HG02981 (cell line): ENCODE data around the gene TMEM273.
A peak's percentile ranks its signal among the peaks of the same experiment; 100 is the strongest.

ENCODE experiments used
- ATAC-seq: cut with Tn5 transposase; IDR thresholded peaks from one replicate; pipeline ENCODE4 v1.9.1; 2021; ENCODE audit warnings: mild to moderate bottlenecking, moderate library complexity; ENCODE audit not compliant: unreplicated experiment

Gene TMEM273, protein sequence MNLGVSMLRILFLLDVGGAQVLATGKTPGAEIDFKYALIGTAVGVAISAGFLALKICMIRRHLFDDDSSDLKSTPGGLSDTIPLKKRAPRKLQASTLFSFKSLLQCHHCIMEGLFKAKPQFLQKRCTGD

DNA sequence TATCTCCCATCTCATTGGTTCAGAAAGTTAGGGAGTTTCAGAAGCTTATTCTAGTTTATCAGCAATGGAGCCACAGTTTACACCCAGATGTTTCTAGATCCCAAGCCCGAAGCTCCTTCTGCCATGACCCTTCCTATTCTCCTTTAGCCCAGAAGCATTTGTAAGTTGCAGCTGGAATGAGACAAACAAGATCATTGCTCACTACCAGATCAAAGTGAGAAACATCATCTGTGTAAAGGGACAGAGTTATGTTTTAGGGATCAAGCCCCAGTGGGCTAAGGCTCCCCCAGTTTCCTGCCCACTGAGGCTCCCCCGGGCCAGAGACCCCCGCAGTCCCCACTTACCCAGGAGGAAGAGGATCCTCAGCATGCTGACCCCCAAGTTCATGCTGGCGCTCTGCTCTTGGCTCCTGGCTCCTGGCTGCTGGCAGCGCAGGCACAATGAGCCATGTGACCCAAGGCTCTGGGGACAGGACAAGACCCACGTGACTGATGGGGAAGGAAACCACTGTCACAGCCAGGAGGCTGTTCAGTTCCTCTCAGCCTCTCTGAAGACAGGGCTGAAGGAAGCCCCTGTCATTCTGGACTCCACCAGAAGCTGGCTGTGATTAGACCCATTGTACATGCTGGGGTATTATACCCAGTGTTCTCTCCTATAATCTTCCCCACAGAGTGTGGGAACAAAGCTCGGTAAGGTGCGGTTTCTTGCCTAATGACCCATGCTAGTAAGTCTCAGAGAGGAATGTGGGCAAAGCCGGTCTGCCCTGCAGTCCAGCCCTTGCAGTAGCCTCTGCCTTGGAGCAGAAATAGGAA is at the start of gene TMEM273:
Gene TMEM273 (minus strand): TSS at position 442 of the 812 bp plus-strand sequence. CDS start 55 bp downstream, at position 387.
- ATAC-seq = peak; percentile 74

DNA sequence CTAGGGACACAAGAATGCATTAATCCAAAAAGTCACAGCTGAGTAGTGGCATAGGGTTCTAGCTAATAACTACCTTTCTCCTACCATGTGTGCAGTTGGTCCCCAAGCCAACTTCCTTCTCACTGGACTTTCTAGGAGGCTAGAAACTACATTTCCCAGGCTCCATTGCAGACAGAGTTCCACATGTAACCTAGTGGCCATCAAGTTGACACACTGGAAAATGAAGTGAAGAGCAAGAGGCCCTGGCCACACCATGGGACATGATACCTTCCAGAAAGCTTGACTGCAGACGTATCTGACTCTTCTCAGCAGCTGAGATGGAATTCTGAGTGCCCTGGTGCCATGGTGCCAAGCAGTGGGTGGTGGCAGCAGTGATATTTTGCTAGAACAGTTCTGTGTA is 49.8 kb upstream of the TMEM273 start:
- ATAC-seq = no peak

GRCh38 chr10:49235392-49235791 is 47.2 kb upstream of the TMEM273 start:
- no peak for ATAC-seq

DNA sequence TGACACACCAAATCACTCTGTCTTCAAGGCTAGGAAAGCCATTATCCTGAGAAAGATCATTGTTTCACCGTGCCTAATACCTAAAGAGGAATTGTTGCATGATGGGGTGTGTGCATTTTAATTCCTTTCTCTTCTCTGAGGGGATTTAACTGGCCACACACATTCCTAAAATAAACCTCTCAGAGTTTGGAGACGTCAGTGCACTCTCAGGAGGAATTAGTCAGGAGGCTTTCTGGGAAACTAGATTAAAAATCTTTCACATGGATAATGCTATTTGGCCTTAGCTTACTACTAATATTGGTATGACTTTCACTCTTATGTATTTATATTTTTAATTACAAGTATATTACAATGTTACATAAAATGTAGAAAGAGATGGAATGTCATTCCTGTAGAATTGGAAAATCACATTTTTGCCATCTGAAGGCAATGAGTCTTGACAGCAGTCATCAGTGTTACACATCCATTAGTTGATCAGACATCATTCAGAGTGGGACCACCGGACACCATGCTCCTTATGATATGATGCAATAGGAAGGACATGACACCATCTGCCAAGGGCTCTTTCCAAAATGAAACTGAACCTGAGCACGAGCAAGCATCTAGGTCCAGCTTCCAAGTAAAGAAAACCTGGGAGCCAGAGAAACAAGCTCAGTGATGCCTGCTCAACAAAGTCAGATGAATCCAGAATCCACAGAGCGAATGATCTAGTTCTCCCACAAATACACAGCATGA is 43.1 kb upstream of the TMEM273 start:
- no peak for ATAC-seq

GRCh38 chr10:49230004-49230403 is 41.8 kb upstream of the TMEM273 start:
- ATAC-seq = no peak

- no peak for ATAC-seq
Observed at GRCh38 chr10:49228677-49229076, 40.5 kb upstream of the TMEM273 start.

DNA sequence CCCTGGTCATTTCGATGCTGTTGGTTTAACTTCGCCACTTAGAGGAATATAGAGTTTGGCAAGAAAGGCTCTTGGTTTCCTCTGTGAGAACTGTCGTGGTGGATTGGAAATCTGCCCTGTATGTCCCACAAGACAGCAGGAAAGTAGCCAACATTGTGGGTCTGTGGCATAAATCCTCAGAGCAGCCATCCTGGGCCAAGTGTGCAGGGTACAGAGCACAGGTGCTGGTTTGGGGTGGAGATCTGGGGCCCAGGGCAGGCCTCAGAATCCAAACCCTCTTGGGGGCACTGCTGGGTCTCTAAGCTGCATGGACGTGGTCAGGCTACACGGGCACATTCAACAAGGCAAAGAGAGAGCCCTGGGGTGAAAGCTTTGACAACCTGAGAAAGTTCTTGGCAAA is 39.2 kb upstream of the TMEM273 start:
- no peak for ATAC-seq

- ATAC-seq = no peak
Observed at GRCh38 chr10:49226594-49226993, 38.4 kb upstream of the TMEM273 start.

- no peak for ATAC-seq
Observed at GRCh38 chr10:49225218-49225876, 37.2 kb upstream of the TMEM273 start.

- ATAC-seq = no peak
Observed at GRCh38 chr10:49223205-49223604, 35.0 kb upstream of the TMEM273 start.

DNA sequence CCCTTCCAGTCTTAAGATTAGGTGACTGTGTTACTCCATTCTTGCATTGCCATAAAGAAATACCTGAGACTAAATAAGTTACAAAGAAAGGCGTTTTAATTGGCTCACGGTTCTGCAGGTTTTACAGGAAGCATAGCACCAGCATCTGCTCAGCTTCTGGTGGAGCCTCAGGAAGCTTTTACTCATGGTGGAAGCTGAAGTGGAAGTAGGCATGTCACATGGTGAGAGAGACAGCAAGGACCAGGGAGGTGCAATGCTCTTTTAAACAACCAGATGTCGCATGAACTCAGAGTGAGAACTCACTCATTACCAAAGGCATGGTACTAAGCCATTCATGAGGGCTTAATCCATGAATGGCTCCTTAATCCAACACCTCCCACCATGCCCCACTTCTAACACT is 34.0 kb upstream of the TMEM273 start:
- no peak for ATAC-seq

DNA sequence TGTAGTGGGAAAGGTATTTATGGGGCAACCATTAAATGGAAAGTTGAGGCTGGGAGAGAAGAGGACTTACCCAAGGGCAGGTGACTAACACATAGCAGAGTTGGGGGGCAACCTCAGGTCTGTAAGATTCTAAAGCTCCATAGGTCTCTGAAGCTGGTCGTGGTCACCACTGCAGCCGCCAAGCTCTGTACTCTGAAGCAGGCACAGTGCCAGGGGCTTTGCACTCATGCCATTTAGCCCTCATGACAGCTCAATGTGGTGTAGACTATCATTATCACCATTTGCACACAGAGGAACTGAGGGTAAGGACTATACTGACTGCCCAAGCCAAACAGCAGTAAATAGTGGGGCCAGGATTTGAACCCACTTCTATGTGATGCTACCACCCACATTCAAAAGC is 32.5 kb upstream of the TMEM273 start:
- ATAC-seq = no peak

- no peak for ATAC-seq
Observed at GRCh38 chr10:49220031-49220430, 31.8 kb upstream of the TMEM273 start.

GRCh38 chr10:49219248-49219647 is 31.1 kb upstream of the TMEM273 start:
- ATAC-seq = no peak

DNA sequence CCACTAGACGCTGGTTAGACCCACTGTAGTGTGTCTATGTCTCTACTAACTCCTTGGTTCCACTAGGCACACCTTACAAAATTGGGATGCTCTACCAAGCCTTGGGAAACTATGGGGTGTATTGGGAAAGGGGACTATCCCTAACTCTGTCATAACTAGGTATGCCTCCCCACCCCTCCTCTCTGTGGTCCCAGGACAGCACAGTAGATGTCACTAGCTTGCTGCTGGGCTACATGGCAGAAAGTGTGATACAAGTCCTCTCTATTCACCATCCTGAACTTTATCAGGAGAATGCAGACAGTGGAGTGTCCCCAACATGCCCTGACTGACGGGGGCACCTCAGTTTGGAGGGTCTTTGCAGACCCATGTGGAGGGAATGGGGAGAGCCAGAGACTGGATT is 30.3 kb upstream of the TMEM273 start:
- no peak for ATAC-seq

- no peak for ATAC-seq
Observed at GRCh38 chr10:49217645-49218044, 29.5 kb upstream of the TMEM273 start.

DNA sequence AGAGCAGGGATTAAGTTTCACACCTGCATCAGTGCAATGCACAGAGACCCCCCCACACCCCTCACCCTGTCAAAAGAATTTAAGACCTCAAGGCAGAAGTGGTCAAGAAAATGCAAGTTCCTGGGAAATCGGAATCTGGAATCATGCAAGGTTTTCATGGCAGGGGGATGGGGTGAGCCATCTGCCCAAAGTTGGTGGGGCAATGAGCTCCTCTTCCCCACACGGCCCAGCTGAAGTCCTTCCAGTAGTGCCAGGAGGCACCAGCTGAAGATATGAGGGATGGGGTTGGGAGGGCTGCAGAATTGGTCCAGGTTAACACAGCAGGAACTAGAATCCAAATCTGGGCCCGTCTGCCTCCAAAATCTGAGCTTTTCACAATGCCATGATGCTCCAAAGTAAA is 25.0 kb upstream of the TMEM273 start:
- ATAC-seq = no peak

- ATAC-seq = no peak
Observed at GRCh38 chr10:49212783-49213182, 24.6 kb upstream of the TMEM273 start.

- ATAC-seq = no peak
Observed at GRCh38 chr10:49212076-49212475, 23.9 kb upstream of the TMEM273 start.

DNA sequence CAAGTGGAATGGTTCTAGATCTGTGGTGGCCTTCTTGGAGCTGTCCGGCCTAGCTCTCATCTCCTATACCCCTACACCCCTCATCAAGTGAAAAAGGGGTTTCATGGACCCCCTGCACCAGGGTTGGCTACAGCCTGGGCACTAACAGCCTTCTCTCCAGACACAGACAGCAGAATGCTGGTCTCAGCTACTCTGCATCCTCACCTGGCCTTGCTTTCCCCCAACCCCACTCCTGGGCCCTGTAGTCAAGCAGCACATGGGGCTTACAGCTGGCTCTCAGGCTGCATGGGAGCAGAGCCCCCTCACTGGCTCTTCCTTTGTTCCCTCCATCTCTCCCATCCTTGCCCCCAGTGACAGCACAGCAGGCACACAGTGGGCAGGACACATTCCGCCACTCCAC is 20.8 kb upstream of the TMEM273 start:
- ATAC-seq = no peak

GRCh38 chr10:49207936-49208487 is 19.8 kb upstream of the TMEM273 start:
- no peak for ATAC-seq
